Ishikawa (cell line): Measurements from ENCODE around the gene PDE10A.

ENCODE experiments used
- EGR1 ChIP-seq: IDR thresholded peaks from 2 replicates; pipeline ENCODE4 v1.6.1; 2012
- EP300 ChIP-seq: IDR thresholded peaks from 2 replicates; pipeline ENCODE4 v1.6.1; 2012; ENCODE audit warnings: borderline replicate concordance
- NFIC ChIP-seq: IDR thresholded peaks from 2 replicates; pipeline ENCODE4 v1.6.1; 2012
- RAD21 ChIP-seq: IDR thresholded peaks from 2 replicates; pipeline ENCODE4 v1.6.1; 2012; ENCODE audit warnings: low read depth
- TAF1 ChIP-seq: IDR thresholded peaks from 2 replicates; pipeline ENCODE4 v1.6.1; 2012; ENCODE audit warnings: low read depth, mild to moderate bottlenecking
- TF ChIP-seq, protein P1 (sequence below): IDR thresholded peaks from 2 replicates; pipeline ENCODE4 v1.6.1; 2012
- TF ChIP-seq, protein P2 (sequence below): IDR thresholded peaks from 2 replicates; pipeline ENCODE4 v1.6.1; 2012; ENCODE audit warnings: low read depth, mild to moderate bottlenecking
- TF ChIP-seq, protein P3 (sequence below): IDR thresholded peaks from 2 replicates; pipeline ENCODE4 v1.6.1; 2012

DNA sequence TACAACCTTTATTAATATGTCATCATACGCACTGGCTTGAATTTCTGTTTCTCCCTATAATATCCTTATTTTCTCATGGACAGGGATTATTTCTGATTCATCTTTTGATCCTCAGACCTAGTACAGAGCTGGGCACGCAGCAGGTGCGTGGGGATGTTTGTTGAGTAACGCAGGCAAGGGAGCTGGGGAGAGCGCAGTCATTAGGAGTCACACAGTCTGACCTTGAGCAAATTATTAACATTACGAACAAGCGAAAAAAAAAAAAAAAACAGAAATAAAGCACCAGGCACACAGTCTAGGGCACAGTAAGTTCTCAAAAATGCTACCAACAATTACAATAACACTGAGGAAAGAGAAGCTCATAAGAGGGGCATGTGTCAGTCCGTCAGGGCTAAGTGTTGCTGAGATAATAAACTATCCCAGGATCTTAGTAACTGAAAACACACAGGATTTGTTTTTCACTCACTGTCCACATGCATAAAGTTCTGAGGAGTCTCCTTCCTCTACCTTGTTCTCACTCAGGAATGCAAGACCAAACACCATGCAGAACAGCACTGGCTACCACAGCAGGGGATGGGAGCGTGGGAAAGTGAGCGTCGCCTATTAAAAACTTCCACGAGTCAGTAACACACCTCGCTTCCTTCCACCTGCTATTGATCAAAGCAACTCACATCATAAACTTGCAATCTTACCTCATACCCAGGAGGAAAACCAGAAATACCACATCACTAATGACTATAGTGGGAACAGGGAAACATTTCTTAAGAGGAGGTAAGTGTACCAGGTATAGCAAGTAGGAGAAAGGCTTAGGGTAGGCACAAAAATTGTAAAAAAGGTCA lies 56.9 kb downstream of the PDE10A start:
- TF ChIP-seq TAF1 (no peak), RAD21 (no peak), NFIC (no peak), EP300 (no peak), EGR1 (no peak)
- TF ChIP-seq, protein P1, sequence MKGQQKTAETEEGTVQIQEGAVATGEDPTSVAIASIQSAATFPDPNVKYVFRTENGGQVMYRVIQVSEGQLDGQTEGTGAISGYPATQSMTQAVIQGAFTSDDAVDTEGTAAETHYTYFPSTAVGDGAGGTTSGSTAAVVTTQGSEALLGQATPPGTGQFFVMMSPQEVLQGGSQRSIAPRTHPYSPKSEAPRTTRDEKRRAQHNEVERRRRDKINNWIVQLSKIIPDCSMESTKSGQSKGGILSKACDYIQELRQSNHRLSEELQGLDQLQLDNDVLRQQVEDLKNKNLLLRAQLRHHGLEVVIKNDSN = no peak
- TF ChIP-seq, protein P2, sequence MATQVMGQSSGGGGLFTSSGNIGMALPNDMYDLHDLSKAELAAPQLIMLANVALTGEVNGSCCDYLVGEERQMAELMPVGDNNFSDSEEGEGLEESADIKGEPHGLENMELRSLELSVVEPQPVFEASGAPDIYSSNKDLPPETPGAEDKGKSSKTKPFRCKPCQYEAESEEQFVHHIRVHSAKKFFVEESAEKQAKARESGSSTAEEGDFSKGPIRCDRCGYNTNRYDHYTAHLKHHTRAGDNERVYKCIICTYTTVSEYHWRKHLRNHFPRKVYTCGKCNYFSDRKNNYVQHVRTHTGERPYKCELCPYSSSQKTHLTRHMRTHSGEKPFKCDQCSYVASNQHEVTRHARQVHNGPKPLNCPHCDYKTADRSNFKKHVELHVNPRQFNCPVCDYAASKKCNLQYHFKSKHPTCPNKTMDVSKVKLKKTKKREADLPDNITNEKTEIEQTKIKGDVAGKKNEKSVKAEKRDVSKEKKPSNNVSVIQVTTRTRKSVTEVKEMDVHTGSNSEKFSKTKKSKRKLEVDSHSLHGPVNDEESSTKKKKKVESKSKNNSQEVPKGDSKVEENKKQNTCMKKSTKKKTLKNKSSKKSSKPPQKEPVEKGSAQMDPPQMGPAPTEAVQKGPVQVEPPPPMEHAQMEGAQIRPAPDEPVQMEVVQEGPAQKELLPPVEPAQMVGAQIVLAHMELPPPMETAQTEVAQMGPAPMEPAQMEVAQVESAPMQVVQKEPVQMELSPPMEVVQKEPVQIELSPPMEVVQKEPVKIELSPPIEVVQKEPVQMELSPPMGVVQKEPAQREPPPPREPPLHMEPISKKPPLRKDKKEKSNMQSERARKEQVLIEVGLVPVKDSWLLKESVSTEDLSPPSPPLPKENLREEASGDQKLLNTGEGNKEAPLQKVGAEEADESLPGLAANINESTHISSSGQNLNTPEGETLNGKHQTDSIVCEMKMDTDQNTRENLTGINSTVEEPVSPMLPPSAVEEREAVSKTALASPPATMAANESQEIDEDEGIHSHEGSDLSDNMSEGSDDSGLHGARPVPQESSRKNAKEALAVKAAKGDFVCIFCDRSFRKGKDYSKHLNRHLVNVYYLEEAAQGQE = no peak
- TF ChIP-seq, protein P3, sequence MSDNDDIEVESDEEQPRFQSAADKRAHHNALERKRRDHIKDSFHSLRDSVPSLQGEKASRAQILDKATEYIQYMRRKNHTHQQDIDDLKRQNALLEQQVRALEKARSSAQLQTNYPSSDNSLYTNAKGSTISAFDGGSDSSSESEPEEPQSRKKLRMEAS = no peak
